Suprapubic skin (tissue), 4 donors: ENCODE data around the gene NCAPH2. TPM values are rescaled to one million over a fixed set of nuclear protein-coding genes. Genes with fewer than 3 reads are reported as not detected.

Experiments
- DNase-seq, 2 donors: peaks; one replicate each; pipeline ENCODE4 v3.0.0-alpha.2; 2019; ENCODE audit warnings: low spot score in 2 of 2
- H3K27ac ChIP-seq: fragments of 200-600 bp; sonication (generic); one replicate; pipeline ENCODE4 v1.5.1; 2019
- H3K27me3 ChIP-seq: fragments of 200-600 bp; sonication (generic); one replicate; pipeline ENCODE4 v1.5.1; 2019
- H3K36me3 ChIP-seq: fragments of 200-600 bp; sonication (generic); one replicate; pipeline ENCODE4 v1.5.1; 2019
- H3K4me1 ChIP-seq: fragments of 200-600 bp; sonication (generic); one replicate; pipeline ENCODE4 v1.5.1; 2019
- H3K4me3 ChIP-seq: fragments of 200-600 bp; sonication (generic); one replicate; pipeline ENCODE4 v1.5.1; 2019; ENCODE audit warnings: mild to moderate bottlenecking
- H3K9me3 ChIP-seq: fragments of 200-600 bp; sonication (generic); one replicate; pipeline ENCODE4 v1.5.1; 2019
- CTCF ChIP-seq, 2 donors: fragments of 200-600 bp in 1 of 2; fragments of 450-650 bp in 1 of 2; sonication (generic) in 1 of 2; IDR thresholded peaks; one replicate each; pipeline ENCODE4 v1.5.1; 2016 to 2019; ENCODE audit warnings: antibody characterized with exemption in 2 of 2, mild to moderate bottlenecking in 1 of 2, moderate library complexity in 1 of 2
- EP300 ChIP-seq: sonication (generic); formaldehyde crosslinking; IDR thresholded peaks from one replicate; pipeline ENCODE4 v1.6.1; 2017; ENCODE audit warnings: antibody characterized with exemption
- POLR2A ChIP-seq, 2 donors: fragments of 450-650 bp; IDR thresholded peaks; one replicate each; pipeline ENCODE4 v1.6.1; 2017; ENCODE audit warnings: antibody characterized with exemption in 2 of 2, mild to moderate bottlenecking in 2 of 2, moderate library complexity in 2 of 2
- POLR2AphosphoS5 ChIP-seq, 3 donors: sonication (generic); formaldehyde crosslinking; IDR thresholded peaks; one replicate each; pipeline ENCODE4 v1.6.1; 2017; ENCODE audit warnings: antibody characterized with exemption in 3 of 3
- WGBS: methylation state at CpG from one replicate; pipeline ENCODE4 v1.1.5; 2018; 5-methylcytosine and 5-hydroxymethylcytosine counted together
- total RNA-seq, 4 donors: library from RNA; depleted of rRNA; stranded (reverse); fragments of >200 nt; gene quantifications; one replicate each; pipeline ENCODE4 v1.1.0, GENCODE V29; 2016

NCAPH2 gene
- total RNA-seq, 4 donors from 2014 or later: 39.6 to 51.9 (median 50.0) TPM

- Histone ChIP-seq H3K4me1 (peaks cover 41% of the 10 kb centered on the region), H3K4me3 (no peak overlapping the region), H3K27ac (no peak overlapping the region), H3K36me3 (peaks cover 37% of the 10 kb centered on the region), H3K9me3 (no peaks in the 10 kb centered on the region), H3K27me3 (no peaks in the 10 kb centered on the region)
- peak; percentile 68 to 79 for DNase-seq
- TF ChIP-seq CTCF (IDR thresholded peaks at IDR 0.05) (no peak), EP300 (no peak), POLR2A (IDR thresholded peaks at IDR 0.05) (no peak), POLR2AphosphoS5 (IDR thresholded peaks at IDR 0.05) (no peak)
- WGBS: 85% methylated on average over 15 of the region's 44 CpGs
These were observed 3.4 kb upstream of the NCAPH2 start for GRCh38 chr22:50504369-50505211.

GRCh38 chr22:50505276-50505775 is 2.7 kb upstream of the NCAPH2 start:
- Histone ChIP-seq H3K36me3 (peaks cover 38% of the 10 kb centered on the region), H3K27me3 (no peaks in the 10 kb centered on the region), H3K9me3 (no peaks in the 10 kb centered on the region), H3K27ac (no peak overlapping the region), H3K4me1 (peaks cover 44% of the 10 kb centered on the region), H3K4me3 (no peak overlapping the region)
- WGBS: no CpG with 5 or more reads among the region's 14 CpGs
- DNase-seq: peak; percentile 53 to 75
- TF ChIP-seq CTCF (IDR thresholded peaks at IDR 0.05) (no peak), POLR2AphosphoS5 (IDR thresholded peaks at IDR 0.05) (no peak), POLR2A (IDR thresholded peaks at IDR 0.05) (no peak), EP300 (no peak)

GRCh38 chr22:50505776-50506610 is 2.0 kb upstream of the NCAPH2 start:
- Histone ChIP-seq H3K9me3 (no peaks in the 10 kb centered on the region), H3K36me3 (peaks cover 43% of the 10 kb centered on the region), H3K4me1 (peaks cover 44% of the 10 kb centered on the region), H3K27ac (no peak overlapping the region), H3K27me3 (no peaks in the 10 kb centered on the region), H3K4me3 (peak overlapping the region; percentile 81)
- DNase-seq: peak in 1 of 2 donors; percentile 73
- no peak for TF ChIP-seq CTCF (IDR thresholded peaks at IDR 0.05)
- TF ChIP-seq POLR2AphosphoS5 (IDR thresholded peaks at IDR 0.05): no peak
- TF ChIP-seq POLR2A (IDR thresholded peaks at IDR 0.05): no peak
- no peak for TF ChIP-seq EP300
- 100% methylated on average over 1 of the region's 41 CpGs for WGBS

- Histone ChIP-seq H3K27me3 (no peaks in the 10 kb centered on the region), H3K27ac (peak overlapping the region; percentile 76), H3K4me1 (peaks cover 46% of the 10 kb centered on the region), H3K9me3 (no peaks in the 10 kb centered on the region), H3K4me3 (peak overlapping the region; percentile 81), H3K36me3 (peaks cover 47% of the 10 kb centered on the region)
- no peak for TF ChIP-seq POLR2A (IDR thresholded peaks at IDR 0.05)
- TF ChIP-seq EP300: no peak
- TF ChIP-seq CTCF (IDR thresholded peaks at IDR 0.05): no peak
- no peak for TF ChIP-seq POLR2AphosphoS5 (IDR thresholded peaks at IDR 0.05)
- peak in 1 of 2 donors; percentile 82 for DNase-seq
- WGBS: 3% methylated on average over 6 of the region's 21 CpGs
These were observed 1.2 kb upstream of the NCAPH2 start for GRCh38 chr22:50506611-50507420.
